ENCODE measurements around the gene SPNS1. TPM values are rescaled to one million over a fixed set of nuclear protein-coding genes. Genes with fewer than 3 reads are reported as not detected.
A peak's percentile ranks its signal among the peaks of the same experiment; 100 is the strongest.
"Not testable (repeated sequence)": the region's sequence is repeated elsewhere in the genome, so short reads cannot be mapped to it uniquely, and the experiment has no call there.

The SPNS1 gene
- total RNA-seq = 10 to 100 TPM; 17.6 to 25.6 (median 20.2) TPM

- TF ChIP-seq POLR2AphosphoS5 (IDR thresholded peaks at IDR 0.05) (peak; percentile 92), CTCF (IDR thresholded peaks at IDR 0.05) (no peak), POLR2A (IDR thresholded peaks at IDR 0.05) (peak; percentile 54 to 59), EP300 (IDR thresholded peaks at IDR 0.05) (no peak)
- Histone ChIP-seq H3K9me3 (no peaks in the 10 kb centered on the region), H3K36me3 (peaks cover 0 to 32% of the 10 kb centered on the region in 2 donors), H3K4me1 (peaks cover 0 to 31% (median 18%) of the 10 kb centered on the region in 3 donors), H3K27me3 (no peaks in the 10 kb centered on the region), H3K27ac (peak within 1 kb of the TSS; percentile 25 to 89 (median 88)), H3K4me3 (peak within 1 kb of the TSS; percentile 68 to 77)
- ATAC-seq = peak; percentile 95
- no CpG with 5 or more reads among the region's 60 CpGs for WGBS, 2 donors (ENCODE audit: low coverage in 1 of 2)
Measured at GRCh38 chr16:28974437-28975157, at the start of gene SPNS1. Gene SPNS1 (plus strand): TSS chr16:28974778. CDS start chr16:28975152, 374 bp downstream.

DNA sequence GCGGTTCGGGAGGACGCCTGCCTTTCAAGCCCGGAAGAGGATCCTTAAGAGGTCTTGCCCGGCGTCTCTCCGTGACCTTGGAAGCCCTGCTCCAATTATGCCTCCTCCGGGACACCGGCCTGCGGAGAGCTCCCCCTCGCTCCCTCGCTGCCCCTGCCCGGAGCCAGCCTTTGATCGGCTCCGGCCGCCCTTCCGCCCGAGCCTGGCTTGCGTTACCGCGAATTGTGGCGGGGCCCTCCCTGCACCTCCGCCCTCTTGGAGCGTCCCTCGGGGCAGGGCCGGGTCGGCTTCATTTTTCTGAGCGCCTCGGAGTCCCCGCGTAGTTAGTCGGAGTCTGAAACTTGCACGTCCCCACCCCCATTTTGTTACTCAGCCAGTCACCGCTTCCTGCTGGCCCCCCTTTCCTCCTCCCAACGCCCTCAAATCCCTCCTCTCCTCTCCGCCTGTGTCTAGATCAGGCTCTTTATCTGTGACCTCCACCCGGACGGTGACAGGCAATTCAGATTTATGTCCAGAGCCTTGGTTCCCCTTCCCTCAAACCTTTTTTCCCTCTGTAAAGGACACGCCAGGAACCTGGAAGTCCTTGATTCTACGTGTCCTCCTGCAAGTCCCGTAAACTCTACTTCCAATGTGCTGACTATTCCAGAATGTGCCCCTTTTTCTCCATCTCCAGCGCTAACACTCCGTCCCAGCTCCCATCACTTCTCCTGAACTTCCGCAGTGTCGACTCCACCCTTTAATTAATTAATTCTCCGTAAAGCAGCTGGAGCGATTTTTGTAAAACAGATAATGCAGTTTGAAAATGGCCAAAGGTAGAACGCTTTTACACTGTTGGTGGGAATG is 49.0 kb upstream of the SPNS1 start:
- peak in 1 of 4 experiments; percentile 18 for TF ChIP-seq CTCF (IDR thresholded peaks at IDR 0.05)
- peak; percentile 43 to 60 for TF ChIP-seq POLR2A (IDR thresholded peaks at IDR 0.05)
- TF ChIP-seq EP300 (IDR thresholded peaks at IDR 0.05) = no peak
- no peaks in the 10 kb centered on the region for H3K9me3 ChIP-seq
- peaks cover 0 to 20% (median 6%) of the 10 kb centered on the region in 3 donors for H3K4me1 ChIP-seq
- 1% methylated on average over 20 to 35 of the region's 48 CpGs for WGBS, 2 donors (ENCODE audit: low coverage in 1 of 2)
- peak; percentile 79 for ATAC-seq
- peak overlapping the region; percentile 85 to 99 (median 90) for H3K27ac ChIP-seq
- no peaks in the 10 kb centered on the region for H3K27me3 ChIP-seq
- peak overlapping the region; percentile 59 to 80 for H3K4me3 ChIP-seq
- H3K36me3 ChIP-seq = peaks cover 0 to 8% of the 10 kb centered on the region in 2 donors

- not testable (repeated sequence) for H3K9me3 ChIP-seq, ATAC-seq, H3K27me3 ChIP-seq, H3K36me3 ChIP-seq
- Histone ChIP-seq H3K4me1 (peaks cover 0 to 20% (median 6%) of the 10 kb centered on the region in 3 donors), H3K4me3 (peak overlapping the region in 1 of 2 donors; percentile 59), H3K27ac (peak overlapping the region in 3 of 4 donors; percentile 88 to 99 (median 93))
- 42 to 58% methylated on average over 1 to 2 of the region's 2 CpGs for WGBS, 2 donors (ENCODE audit: low coverage in 1 of 2)
Measured at GRCh38 chr16:28926284-28926683, 48.3 kb upstream of the SPNS1 start.

- H3K4me3 ChIP-seq = no peak overlapping the region
- H3K4me1 ChIP-seq = peaks cover 0 to 20% (median 6%) of the 10 kb centered on the region in 3 donors
- H3K9me3 ChIP-seq = no peaks in the 10 kb centered on the region
- no peaks in the 10 kb centered on the region for H3K36me3 ChIP-seq
- TF ChIP-seq EP300 (IDR thresholded peaks at IDR 0.05) (no peak), POLR2A (IDR thresholded peaks at IDR 0.05) (no peak), POLR2AphosphoS5 (IDR thresholded peaks at IDR 0.05) (no peak), CTCF (IDR thresholded peaks at IDR 0.05) (no peak)
- no peak for ATAC-seq
- H3K27me3 ChIP-seq = no peaks in the 10 kb centered on the region
- no peak overlapping the region for H3K27ac ChIP-seq
- WGBS, 2 donors (ENCODE audit: low coverage in 1 of 2) = 82% methylated on average over 1 of the region's 1 CpG; no CpG with 5 or more reads in 1 of the 2 donors
Measured at GRCh38 chr16:28927815-28928214, 46.8 kb upstream of the SPNS1 start.

- Histone ChIP-seq H3K4me3 (no peak overlapping the region), H3K27ac (no peak overlapping the region), H3K27me3 (no peaks in the 10 kb centered on the region), H3K4me1 (peaks cover 0 to 7% (median 0%) of the 10 kb centered on the region in 3 donors), H3K9me3 (no peaks in the 10 kb centered on the region), H3K36me3 (no peaks in the 10 kb centered on the region)
- ATAC-seq = no peak
- no peak for TF ChIP-seq POLR2A (IDR thresholded peaks at IDR 0.05)
- no peak for TF ChIP-seq POLR2AphosphoS5 (IDR thresholded peaks at IDR 0.05)
- TF ChIP-seq EP300 (IDR thresholded peaks at IDR 0.05) = no peak
- TF ChIP-seq CTCF (IDR thresholded peaks at IDR 0.05) = no peak
- WGBS, 2 donors (ENCODE audit: low coverage in 1 of 2) = 76 to 91% methylated on average over 3 of the region's 3 CpGs
Measured at GRCh38 chr16:28930203-28930602, 44.4 kb upstream of the SPNS1 start.
